LoVo (cell line): ENCODE results near the gene KIAA1958.

ENCODE experiments used
- DNase-seq: peaks from one replicate; pipeline ENCODE4 v3.0.0-alpha.2; 2016; ENCODE audit warnings: low spot score

The KIAA1958 gene

GRCh38 chr9:112605518-112605917 is 118.9 kb downstream of the KIAA1958 start:
- no peak for DNase-seq

DNA sequence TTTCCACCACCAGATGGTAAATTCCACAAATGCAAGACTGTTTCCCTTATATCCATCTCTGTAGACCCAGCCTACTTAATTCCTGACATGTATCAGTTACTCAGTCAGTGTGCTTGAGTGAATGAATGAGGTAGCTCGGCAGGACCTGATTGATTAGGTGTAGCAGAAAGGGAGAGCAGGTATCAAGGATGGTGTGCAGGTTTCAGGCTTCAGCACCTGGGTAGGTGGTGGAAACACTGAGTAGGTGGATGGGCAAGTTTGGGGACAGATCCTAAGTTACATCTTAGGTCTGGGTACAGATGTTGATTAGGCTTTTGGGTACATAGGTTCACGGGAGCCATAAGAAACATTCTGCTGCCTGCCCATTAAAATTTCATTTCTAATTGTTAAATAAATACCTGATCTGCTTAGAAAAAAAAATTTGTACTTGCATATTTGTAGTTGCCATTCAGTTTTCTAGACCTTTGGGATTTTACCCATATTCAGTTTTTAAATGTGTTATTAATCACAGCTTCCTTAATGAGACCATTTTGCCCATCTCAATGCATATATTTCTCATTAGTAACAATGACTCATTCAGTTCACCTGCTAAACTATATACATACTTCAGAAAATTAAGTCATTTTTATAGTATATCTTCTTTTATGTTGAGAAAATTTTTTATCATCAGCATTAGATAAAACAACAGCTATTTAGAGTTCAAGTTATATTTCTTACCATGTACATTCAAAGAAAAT is 119.5 kb downstream of the KIAA1958 start:
- no peak for DNase-seq

DNA sequence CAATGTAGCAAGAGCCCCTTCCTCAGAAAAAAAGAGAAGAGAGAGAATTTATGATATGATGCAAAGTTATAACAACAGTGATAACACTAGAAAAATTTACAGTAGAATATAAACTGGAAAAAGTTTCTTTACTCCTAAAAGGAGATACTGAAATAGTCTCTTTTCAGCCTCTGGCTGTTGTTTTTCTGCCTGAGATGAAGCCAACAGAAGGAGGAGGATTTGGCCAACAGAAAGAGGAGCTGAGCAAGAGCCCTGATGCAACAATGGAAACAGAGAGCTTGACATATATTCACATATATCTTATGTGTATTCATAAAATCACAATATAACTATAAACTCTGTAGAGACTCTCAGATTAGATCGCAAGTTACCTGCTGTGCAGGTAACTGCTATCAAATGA is 122.2 kb downstream of the KIAA1958 start:
- no peak for DNase-seq

DNA sequence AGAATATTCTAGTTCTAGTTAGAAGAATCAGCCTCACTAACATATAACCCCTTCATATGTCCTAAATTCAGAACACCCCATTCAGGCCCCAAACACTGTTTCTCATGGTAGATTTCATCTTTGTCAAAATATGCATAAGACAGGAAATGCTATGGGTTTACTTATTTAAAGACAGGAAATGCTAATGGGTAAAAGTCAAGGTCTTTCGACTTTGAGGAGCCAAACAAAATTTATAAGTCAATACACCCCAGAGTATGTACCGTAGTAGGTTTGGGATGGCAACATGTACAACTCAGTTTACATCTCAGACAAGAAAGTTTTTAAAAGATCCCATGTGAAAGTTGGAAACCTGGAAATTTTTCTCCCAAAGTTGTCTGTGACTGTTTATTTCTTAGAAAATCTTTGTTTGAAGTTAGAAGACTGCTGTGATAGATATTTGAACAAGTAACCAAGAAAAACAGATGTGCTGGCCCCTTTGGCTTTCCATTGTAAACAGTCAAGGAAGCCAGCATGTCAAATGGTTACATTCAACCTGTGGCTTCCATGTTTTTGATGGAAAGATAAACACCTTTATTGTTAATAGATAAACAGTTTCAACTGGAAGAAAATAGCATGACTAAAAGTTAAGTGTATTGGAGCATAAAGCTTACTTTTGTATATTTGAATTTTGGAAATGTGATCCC is 129.1 kb downstream of the KIAA1958 start:
- no peak for DNase-seq

- no peak for DNase-seq
These were observed 130.7 kb downstream of the KIAA1958 start for GRCh38 chr9:112617371-112617770.

DNA sequence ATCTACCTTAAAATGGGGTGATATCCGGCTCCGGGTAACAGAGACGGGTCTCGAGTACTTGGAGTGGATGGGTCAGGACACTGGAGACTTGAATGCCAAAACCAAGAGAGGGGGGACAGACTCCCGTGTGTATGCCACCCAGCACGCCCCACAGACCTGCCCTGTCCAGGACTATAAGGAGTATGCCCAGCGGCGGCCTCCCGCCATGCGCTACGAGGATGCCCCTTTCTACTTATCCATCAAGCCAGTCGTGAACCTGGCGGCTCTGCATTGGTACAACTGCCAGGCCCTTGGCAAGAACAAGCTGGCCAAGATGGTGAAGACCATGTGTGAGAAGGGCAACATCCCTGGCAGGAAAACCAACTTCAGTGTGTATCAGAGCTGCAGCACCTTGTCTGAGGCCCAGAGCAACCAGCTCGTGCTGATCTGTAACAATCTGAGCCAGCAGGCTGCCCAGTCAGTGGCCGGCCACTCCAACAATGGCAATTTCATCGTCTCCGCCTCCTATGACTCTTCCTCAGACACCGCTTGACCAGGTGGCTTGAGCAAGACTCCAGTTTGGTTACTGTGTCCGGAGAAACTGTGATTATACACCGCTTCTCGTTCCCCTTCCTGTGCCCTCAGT is 131.9 kb downstream of the KIAA1958 start:
- DNase-seq, result no peak

- DNase-seq, result no peak
These were observed 133.8 kb downstream of the KIAA1958 start for GRCh38 chr9:112620388-112620787.

DNA sequence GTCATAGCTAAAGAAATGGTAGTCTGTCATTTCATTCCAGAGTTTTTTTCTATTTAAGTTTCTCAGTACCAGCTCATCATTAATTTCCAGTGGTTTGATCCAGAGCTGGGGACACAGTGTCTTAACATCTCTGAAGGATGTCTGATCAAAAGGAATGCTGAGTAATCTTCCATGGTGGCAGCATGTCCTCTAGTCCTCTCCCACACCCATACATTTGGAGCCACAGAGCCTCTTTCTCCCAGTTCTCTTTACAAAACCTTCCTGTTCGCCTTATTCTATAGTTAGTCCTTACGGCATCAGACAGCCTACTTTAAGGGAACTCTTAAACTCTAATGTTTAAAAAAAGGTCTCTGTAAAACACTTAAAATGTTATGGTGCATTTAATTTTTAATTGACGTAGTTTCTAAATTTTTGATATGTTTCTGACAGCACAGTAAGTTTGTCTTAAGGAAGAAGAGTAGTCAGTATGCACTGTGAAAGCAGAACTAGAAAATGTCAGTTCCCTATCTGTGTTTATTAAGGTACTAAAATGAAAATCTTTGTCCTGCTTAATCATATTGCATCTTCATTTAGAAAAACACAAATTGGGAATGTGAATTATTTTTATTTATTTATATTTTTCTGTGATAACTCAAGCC is 134.5 kb downstream of the KIAA1958 start:
- no peak for DNase-seq

DNA sequence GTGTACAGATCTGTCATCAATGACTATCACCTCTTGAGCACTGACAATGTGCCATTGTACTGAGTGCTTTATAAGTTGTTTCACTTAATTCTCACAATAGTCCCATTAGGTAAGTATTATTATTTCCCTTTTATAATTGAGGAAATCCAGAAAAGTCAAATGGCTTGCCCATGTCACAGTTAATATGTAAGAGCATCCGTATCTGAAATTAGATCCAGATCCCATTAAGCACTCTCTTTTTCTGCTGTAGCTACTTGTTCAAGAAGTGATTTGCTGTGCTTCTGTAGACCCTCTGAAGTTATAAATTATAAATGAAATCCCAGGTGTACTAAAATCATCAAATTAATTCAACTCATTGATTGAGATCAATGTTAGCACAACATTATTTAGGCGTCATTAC is 136.6 kb downstream of the KIAA1958 start:
- no peak for DNase-seq

- no peak for DNase-seq
These were observed 138.4 kb downstream of the KIAA1958 start for GRCh38 chr9:112624711-112625707.

DNA sequence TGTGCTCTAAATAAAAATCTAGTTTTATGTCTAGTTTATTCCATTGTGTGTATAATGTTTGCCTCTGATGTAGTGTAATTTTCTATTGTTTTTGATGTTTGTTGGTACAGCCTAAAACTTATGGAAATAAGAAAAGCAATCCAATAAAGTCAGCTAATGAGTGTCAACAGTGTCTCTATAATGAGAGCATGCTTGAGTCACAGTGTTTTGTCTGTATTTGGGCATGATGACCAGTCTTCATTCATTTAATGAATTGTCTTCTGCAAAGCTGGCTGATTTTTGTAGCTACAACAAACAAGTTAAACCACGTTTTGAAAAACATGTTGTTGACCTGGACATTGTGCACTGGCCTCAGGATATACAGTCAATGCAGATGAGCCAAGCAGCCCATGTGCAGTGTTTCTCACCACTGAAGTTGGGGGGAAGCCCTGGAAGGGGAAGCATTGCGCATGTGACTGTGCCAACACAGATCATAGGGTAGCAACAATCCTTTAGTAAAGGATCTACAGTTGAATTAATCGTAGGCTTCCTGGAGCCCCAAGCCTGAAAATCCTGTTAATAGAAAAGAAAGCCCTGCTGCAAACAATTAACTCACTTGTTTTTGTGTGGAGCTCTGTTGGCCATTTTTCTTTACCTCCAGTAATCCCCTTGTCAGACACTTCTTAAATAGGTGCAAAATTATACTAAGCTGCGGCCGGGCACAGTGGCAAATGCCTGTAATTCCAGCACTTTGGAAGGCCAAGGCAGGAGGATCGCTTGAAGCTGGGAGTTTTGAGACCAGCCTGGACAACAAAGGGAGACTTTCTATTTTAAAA is 143.3 kb downstream of the KIAA1958 start:
- no peak for DNase-seq

GRCh38 chr9:112631313-112632070 is 144.9 kb downstream of the KIAA1958 start:
- no peak for DNase-seq

DNA sequence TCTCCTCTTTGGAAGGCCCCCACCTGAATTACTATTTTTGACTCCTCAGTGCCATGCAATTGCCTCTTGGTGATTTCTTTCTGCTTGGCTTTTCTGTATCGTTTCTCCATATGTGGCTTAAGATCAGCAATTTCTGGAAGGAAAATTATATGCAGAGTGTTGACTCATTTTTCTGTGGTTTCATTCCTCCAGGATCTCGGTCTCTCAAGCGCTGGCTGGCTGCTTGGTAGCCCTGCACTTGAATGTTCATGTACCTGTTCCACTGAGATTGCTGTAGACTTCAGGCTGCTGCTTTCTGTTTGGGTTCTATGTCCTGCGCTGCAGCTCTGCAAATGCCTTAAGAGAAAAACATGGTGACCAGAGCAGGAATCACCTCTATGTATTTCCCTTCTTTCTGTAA is 153.7 kb downstream of the KIAA1958 start:
- DNase-seq, result no peak

DNA sequence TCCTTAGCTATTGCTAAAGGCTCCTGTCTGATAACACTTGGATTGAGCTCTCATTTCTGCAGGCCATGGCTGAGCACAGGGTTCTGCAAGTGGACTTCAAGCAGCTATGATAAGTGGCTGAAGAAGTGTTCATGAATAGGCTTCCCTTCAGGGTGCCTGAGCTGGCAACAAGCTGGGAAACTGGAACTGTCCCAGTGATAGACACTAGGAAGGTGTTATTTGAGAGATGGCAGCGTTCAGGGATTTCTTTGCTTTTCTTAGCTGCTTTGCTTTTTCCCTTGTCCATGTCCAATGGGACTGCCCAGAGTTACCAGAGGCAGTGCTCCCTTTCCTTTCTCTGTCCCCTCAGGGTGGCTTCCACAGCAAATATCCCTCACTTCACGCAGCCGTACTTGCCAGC is 155.5 kb downstream of the KIAA1958 start:
- no peak for DNase-seq

GRCh38 chr9:112647596-112647995 is 161.0 kb downstream of the KIAA1958 start:
- DNase-seq, result no peak

- no peak for DNase-seq
These were observed 162.0 kb downstream of the KIAA1958 start for GRCh38 chr9:112648624-112649023.

DNA sequence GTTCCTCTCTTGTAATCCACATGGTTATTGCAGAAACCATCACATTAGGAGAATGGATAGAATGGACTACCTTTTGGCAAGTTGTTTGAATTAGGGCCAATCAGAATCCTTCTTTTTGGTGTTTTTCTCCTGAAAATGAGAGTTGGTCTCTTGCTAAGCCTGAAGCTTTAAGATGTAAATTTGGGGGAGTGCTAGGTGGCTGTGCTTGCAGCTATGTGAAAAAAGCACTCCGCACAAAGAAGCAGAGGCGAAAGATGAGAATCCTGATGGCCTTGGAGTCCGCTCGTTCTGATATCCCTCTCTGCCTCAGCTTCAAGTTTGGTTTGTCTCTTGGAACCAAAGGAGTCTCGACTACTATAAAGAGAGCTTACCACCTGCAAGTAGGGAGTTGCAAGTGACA is 167.7 kb downstream of the KIAA1958 start:
- DNase-seq, result no peak

- no peak for DNase-seq
These were observed 169.0 kb downstream of the KIAA1958 start for GRCh38 chr9:112655668-112656067.

DNA sequence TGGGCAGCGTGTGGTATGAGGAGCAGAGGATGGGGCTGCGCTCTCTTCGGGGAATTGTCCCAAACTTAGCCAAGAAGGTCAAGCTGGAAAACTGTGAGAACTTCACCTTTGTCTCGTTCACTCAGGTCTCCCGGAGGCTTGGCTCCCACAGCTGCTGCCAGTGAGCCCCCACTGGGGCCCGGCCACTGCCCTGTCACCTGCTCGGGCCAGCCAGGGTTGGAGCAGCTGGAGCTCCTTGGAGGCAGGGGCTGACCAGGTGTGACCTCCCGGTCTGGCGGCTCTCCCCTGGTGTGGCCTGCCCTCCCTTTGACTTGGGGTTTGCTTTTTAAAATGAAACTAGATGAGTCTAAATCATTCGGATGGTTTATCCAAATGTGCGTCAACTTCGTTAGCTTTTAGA is 173.3 kb downstream of the KIAA1958 start:
- no peak for DNase-seq

- DNase-seq, result no peak
These were observed 177.1 kb downstream of the KIAA1958 start for GRCh38 chr9:112663681-112664080.
